K562 (cell line): ENCODE data around the gene SPATA3. TPM values are rescaled to one million over a fixed set of nuclear protein-coding genes. Genes with fewer than 3 reads are reported as not detected.

Experiments
- ATAC-seq: fragments of 200-7000 bp; cut with Tn5 transposase; 3 replicates; pipeline ENCODE4 v1.9.1; 2020; ENCODE audit warnings: moderate library complexity
- BruUV-seq: library from RNA; stranded (reverse); fragments of 400-500 nt; replicated peaks from 2 replicates; lab custom pipeline; 2021; lab: Mats Ljungman, UMichigan
- CTCF ChIA-PET: fragments of 300-600 bp; formaldehyde crosslinking; extraction: SDS; loops from one replicate; lab custom pipeline; 2021; ENCODE audit warnings: low intra/inter-chr PET ratio; lab: Yijun Ruan, JAX
- POLR2A ChIA-PET: fragments of 300-600, 350-650 bp; sonication (Branson Sonifier 250); formaldehyde crosslinking; extraction: SDS; loops from one replicate; lab custom pipeline; 2021; ENCODE audit warnings: antibody characterized with exemption, inconsistent platforms; lab: Yijun Ruan, JAX
- DNase-seq, 4 experiments: peaks; one replicate each; pipeline versions ENCODE4 v3.0.0 to v3.0.0-alpha.2; 2011 to 2018; ENCODE audit warnings: low spot score in 3 of 4, mixed read lengths in 3 of 4; ENCODE audit errors: extremely low read depth in 1 of 4
- FAIRE-seq: peaks from 2 replicates; lab custom pipeline; 2011; peaks lifted over from hg19 to GRCh38; lab: Jason Lieb, UNC
- H2AFZ ChIP-seq: 2 replicates; pipeline ENCODE4 v1.6.0; 2011; ENCODE audit warnings: low read depth, low read length, control low read depth, inconsistent platforms
- H3K27ac ChIP-seq: fragments of 200-600 bp; 3 replicates; pipeline ENCODE4 v1.8.0; 2011; ENCODE audit warnings: low read depth, mild to moderate bottlenecking, control low read depth, inconsistent platforms, low read length, moderate library complexity, mixed read lengths; ENCODE audit errors: extremely low read depth
- H3K27me3 ChIP-seq, 2 experiments: fragments of 300-600 bp in 1 of 2; 2 replicates in 1 of 2; 3 replicates in 1 of 2; pipeline versions ENCODE4 v1.6.0 to v1.8.0; 2011; ENCODE audit warnings: inconsistent platforms in 2 of 2, low read length in 2 of 2, mild to moderate bottlenecking in 1 of 2, mixed read lengths in 1 of 2, moderate library complexity in 1 of 2; ENCODE audit not compliant: control insufficient read depth in 2 of 2, insufficient read depth in 2 of 2
- H3K36me3 ChIP-seq: fragments of 300-600 bp; 3 replicates; pipeline ENCODE4 v1.8.0; 2011; ENCODE audit warnings: mild to moderate bottlenecking, low read length, inconsistent platforms; ENCODE audit not compliant: control insufficient read depth, insufficient read depth
- H3K4me1 ChIP-seq, 2 experiments: fragments of 200-600 bp in 1 of 2; replicated peaks in 1 of 2; 2 replicates in 1 of 2; 3 replicates in 1 of 2; pipeline versions ENCODE4 v1.5.1 to v1.8.0; 2011; ENCODE audit warnings: inconsistent platforms in 2 of 2, low read length in 2 of 2, mild to moderate bottlenecking in 1 of 2, mixed read lengths in 1 of 2, moderate library complexity in 1 of 2; ENCODE audit not compliant: control insufficient read depth in 2 of 2, insufficient read depth in 2 of 2
- H3K4me2 ChIP-seq: 2 replicates; pipeline ENCODE4 v1.6.1; 2011; ENCODE audit warnings: low read length, control low read depth, inconsistent platforms, mixed read lengths; ENCODE audit not compliant: insufficient read depth
- H3K4me3 ChIP-seq: fragments of 200-600 bp; sonication (generic), shearing (Covaris generic); 2 replicates; pipeline ENCODE4 v1.5.1; 2016; ENCODE audit warnings: control low read depth, inconsistent platforms
- H3K79me2 ChIP-seq: fragments of 200-600 bp; 3 replicates; pipeline ENCODE4 v1.8.0; 2011; ENCODE audit warnings: low read length, inconsistent platforms; ENCODE audit not compliant: control insufficient read depth, insufficient read depth
- H3K9ac ChIP-seq, 2 experiments: 2 replicates each; pipeline versions ENCODE4 v1.6.0 to v1.6.1; 2011; ENCODE audit warnings: low read depth in 2 of 2, low read length in 2 of 2, control low read depth in 1 of 2, inconsistent platforms in 1 of 2, mild to moderate bottlenecking in 1 of 2, mixed read lengths in 1 of 2; ENCODE audit not compliant: insufficient read depth in 1 of 2
- H3K9me1 ChIP-seq: one replicate; pipeline ENCODE4 v1.6.0; 2011; ENCODE audit warnings: inconsistent platforms, mild to moderate bottlenecking, low read length, moderate library complexity; ENCODE audit not compliant: control insufficient read depth, insufficient read depth
- H3K9me3 ChIP-seq: replicated peaks from 2 replicates; pipeline ENCODE4 v1.5.1; 2011; ENCODE audit warnings: low read depth, low read length, inconsistent platforms; ENCODE audit not compliant: control insufficient read depth, insufficient read depth
- H4K20me1 ChIP-seq: replicated peaks from 2 replicates; pipeline ENCODE4 v1.6.1; 2011; ENCODE audit warnings: low read length, inconsistent platforms, mixed read lengths; ENCODE audit not compliant: control insufficient read depth, insufficient read depth
- BRCA1 ChIP-seq, 2 experiments: fragments of 450-650 bp in 1 of 2; sonication (generic) in 1 of 2; formaldehyde crosslinking in 1 of 2; IDR thresholded peaks; 2 replicates each; pipeline versions ENCODE4 v1.5.0 to v1.6.1; 2017 to 2020; ENCODE audit warnings: mild to moderate bottlenecking in 1 of 2, missing genetic modification reagents in 1 of 2
- ELF2 ChIP-seq: fragments of 250-450 bp; sonication (Bioruptor Pico); IDR thresholded peaks from 2 replicates; pipeline ENCODE4 v1.5.0; 2021; ENCODE audit warnings: mild to moderate bottlenecking
- NCOA6 ChIP-seq: fragments of 450-650 bp; IDR thresholded peaks from 2 replicates; pipeline ENCODE4 v1.6.1; 2017; ENCODE audit warnings: mild to moderate bottlenecking
- NFRKB ChIP-seq: fragments of 450-650 bp; IDR thresholded peaks from 2 replicates; pipeline ENCODE4 v1.6.1; 2016; ENCODE audit warnings: low read depth
- PRMT5 ChIP-seq: sonication (generic); formaldehyde crosslinking; IDR thresholded peaks from 2 replicates; pipeline ENCODE4 v1.5.0; 2020; ENCODE audit warnings: missing genetic modification reagents
- RAD51 ChIP-seq: fragments of 450-650 bp; IDR thresholded peaks from 2 replicates; pipeline ENCODE4 v1.7.1; 2016; ENCODE audit warnings: low read depth, mild to moderate bottlenecking, borderline replicate concordance
- ZNF311 ChIP-seq: fragments of 250-450 bp; sonication (Bioruptor Pico); IDR thresholded peaks from 2 replicates; pipeline ENCODE4 v1.4.0; 2020; ENCODE audit warnings: mild to moderate bottlenecking, moderate library complexity
- ZNF398 ChIP-seq: fragments of 250-450 bp; sonication (Bioruptor Pico); IDR thresholded peaks from 2 replicates; pipeline ENCODE4 v1.8.0; 2021; ENCODE audit warnings: moderate library complexity, mild to moderate bottlenecking, inconsistent platforms
- ZNF77 ChIP-seq: fragments of 250-450 bp; sonication (Bioruptor Pico); IDR thresholded peaks from 2 replicates; pipeline ENCODE4 v1.5.0; 2020
- WGBS: fragments of 100-300 bp; shearing (Covaris generic); methylation state at CpG from one replicate; pipeline ENCODE4 v1.1.6; 2016; ENCODE audit warnings: low coverage, mixed read lengths; ENCODE audit not compliant: insufficient coverage; ENCODE audit errors: missing lambda C conversion rate; 5-methylcytosine and 5-hydroxymethylcytosine counted together
- in situ Hi-C: fragments of 300-500 bp; cut with MboI; formaldehyde crosslinking; loops from 4 replicates; pipeline ENCODE4 v1.15.0; 2018; ENCODE audit warnings: inconsistent platforms, mixed read lengths
- intact Hi-C: fragments of 100-400 bp; cut with micrococcal nuclease; formaldehyde crosslinking; loops from 2 replicates; pipeline ENCODE4 v1.14.2; 2022
- polyA plus RNA-seq, 8 experiments: library from polyadenylated mRNA; depleted of rRNA in 4 of 8; stranded (reverse) in 5 of 8; unstranded in 3 of 8; fragments of >200 nt; fragmentation: Nextera tagmentation in 2 of 8; fragmentation: Illumina TruSeq in 1 of 8; extraction: Ambion mirVana in 2 of 8; extraction: Trizol in 1 of 8; gene quantifications; 2 replicates each; pipeline versions ENCODE4 v1.2.1 to v1.2.3, GENCODE V29; 2011 to 2014; ENCODE audit warnings: inconsistent platforms in 1 of 8, missing spikeins in 1 of 8
- total RNA-seq, 7 experiments: library from RNA; depleted of rRNA in 6 of 7; stranded (reverse); fragments of >200 nt in 6 of 7; fragmentation: Illumina TruSeq in 2 of 7; extraction: Trizol in 2 of 7; gene quantifications; 2 replicates each; pipeline versions ENCODE4 v1.2.1 to v1.2.3, GENCODE V29; 2011 to 2021; ENCODE audit warnings: low replicate concordance in 1 of 7

Gene SPATA3
- total and polyA plus RNA-seq, 9 of the 15 experiments (the other 6 are each of a cell fraction or from before 2014, with no cell fraction given): not detected

GRCh38 chr2:230985519-230986231, 10.2 kb upstream of the SPATA3 start:
- in situ Hi-C loops (loop anchor here (5.0 to 10.0 kb wide), 2 partner anchors 78 to 161 kb away; no protein-coding TSS in a partner anchor), intact Hi-C loops (loop anchor here (5.0 kb wide), 2 partner anchors 63 to 138 kb away; no protein-coding TSS in a partner anchor)
- TF ChIP-seq NFRKB (no peak), BRCA1 (IDR thresholded peaks at IDR 0.05) (no peak), BRCA1 (CRISPR knock-in tag; IDR thresholded peaks at IDR 0.05) (no peak), NCOA6 (no peak), ZNF311 (CRISPR knock-in tag) (no peak), RAD51 (no peak), ZNF77 (CRISPR knock-in tag) (no peak), ZNF398 (CRISPR knock-in tag) (no peak), PRMT5 (CRISPR knock-in tag) (no peak), ELF2 (CRISPR knock-in tag) (no peak)
- Histone ChIP-seq H4K20me1 (no peaks in the 10 kb centered on the region), H3K4me1 (peaks cover 2 to 14% of the 10 kb centered on the region in 2 experiments; a peak in 3 of 5 replicates), H3K4me2 (no peak overlapping the region), H3K27me3 (peaks cover 3 to 20% of the 10 kb centered on the region in 2 experiments; a peak in 3 of 5 replicates), H2AFZ (no peak overlapping the region), H3K9me3 (no peaks in the 10 kb centered on the region), H3K36me3 (no peaks in the 10 kb centered on the region), H3K27ac (no peak overlapping the region), H3K79me2 (no peaks in the 10 kb centered on the region), H3K9me1 (no peaks in the 10 kb centered on the region), H3K9ac (no peak overlapping the region; a peak in 1 of 4 replicates), H3K4me3 (no peak overlapping the region)
- DNase-seq: no peak
- CTCF ChIA-PET: interaction anchor here (2.2 kb wide), 1 partner anchor 83 kb away, joined by 19 read pairs; no protein-coding TSS in a partner anchor
- no TSS peak for BruUV-seq
- POLR2A ChIA-PET: interaction anchor here (0.7 kb wide), 1 partner anchor 62 kb away, joined by 3 read pairs; no protein-coding TSS in a partner anchor
- FAIRE-seq: no peak
- 29% methylated on average over 7 of the region's 12 CpGs for WGBS
- no peak for ATAC-seq
